Stimulated activated CD8-positive, alpha-beta memory T cell treated with anti-CD3 and anti-CD28 coated beads, Interleukin-4, amount 100 ng/mL, for 48 hours (primary cell): Measurements from ENCODE around the gene HPN.
"Not testable (repeated sequence)": the region's sequence is repeated elsewhere in the genome, so short reads cannot be mapped to it uniquely, and the experiment has no call there.

Source experiments
- DNase-seq: peaks from one replicate; pipeline ENCODE4 v3.0.0-alpha.2; 2020

HPN gene

GRCh38 chr19:35088131-35088913 lies 46.8 kb downstream of the HPN start:
- no peak for DNase-seq

DNA sequence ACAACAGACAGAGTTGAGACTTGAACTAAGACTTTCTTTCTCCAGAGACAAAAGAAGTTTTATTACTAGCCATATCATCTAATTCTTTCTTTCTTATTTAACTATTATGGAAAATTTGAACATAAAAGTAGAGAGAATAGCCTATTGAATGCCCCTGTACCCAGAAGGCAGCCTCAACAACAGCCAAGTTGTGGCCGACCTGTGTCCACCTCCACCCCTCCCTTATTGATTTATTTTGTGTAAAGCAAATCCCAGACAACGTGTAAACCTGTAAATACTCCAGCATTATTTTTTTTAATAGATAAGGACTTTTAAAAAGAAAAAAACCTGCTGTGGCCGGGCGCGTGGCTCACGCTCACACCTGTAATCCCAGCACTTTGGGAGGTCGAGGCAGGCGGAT lies 48.0 kb downstream of the HPN start:
- no peak for DNase-seq

DNA sequence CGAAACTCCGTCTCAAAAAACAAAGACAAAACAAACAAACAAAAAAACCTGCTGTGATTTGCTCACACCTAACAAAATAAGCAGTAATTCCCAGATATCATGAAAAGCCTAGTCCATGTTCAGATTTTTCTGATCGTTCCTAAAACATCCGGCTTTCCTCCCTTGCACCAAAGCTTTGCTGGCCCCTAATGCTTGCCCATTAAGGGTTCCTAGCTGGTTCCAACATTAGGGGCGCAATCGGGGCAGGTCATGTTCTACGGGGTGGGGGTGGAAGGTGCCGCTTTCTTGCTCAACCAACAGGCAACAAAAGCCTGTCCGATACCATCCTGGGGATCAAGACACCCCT lies 48.6 kb downstream of the HPN start:
- DNase-seq, result no peak

DNA sequence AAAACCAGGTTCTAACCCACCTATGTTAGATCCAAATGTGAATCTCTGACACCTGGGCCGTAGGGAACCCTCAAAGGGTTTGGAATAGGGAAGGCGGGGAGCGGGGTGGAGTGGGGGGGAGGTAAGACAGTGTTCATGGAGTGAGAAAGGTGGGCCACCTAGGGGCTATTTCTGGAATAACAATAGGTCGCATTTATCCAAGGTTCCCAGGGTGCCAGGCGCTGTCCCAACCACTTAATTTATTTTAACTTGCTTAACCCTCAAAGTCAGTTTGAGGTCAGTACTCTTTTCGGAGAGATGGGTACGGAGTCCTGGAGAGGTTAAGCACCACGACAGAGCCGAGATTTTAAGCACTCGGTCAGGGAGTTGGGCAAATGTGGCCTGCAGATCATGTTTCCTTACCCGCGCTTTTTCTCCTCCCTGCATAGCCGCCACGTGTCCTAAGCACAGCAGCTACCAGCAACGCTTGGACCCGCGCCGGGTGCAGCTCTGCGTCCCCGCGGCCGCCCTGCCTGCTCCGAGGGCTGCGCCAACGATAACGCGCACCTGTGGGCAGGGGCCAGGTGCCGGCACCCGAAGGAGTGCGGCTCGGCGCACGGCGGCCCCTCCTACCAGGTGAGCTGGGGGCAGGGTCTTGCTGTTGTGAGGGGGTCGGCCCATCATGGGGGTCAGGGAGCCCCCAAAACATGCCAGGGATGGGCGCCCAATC lies 49.1 kb downstream of the HPN start:
- peak; percentile 65 for DNase-seq

GRCh38 chr19:35093430-35093829 lies 51.9 kb downstream of the HPN start:
- no peak for DNase-seq

DNA sequence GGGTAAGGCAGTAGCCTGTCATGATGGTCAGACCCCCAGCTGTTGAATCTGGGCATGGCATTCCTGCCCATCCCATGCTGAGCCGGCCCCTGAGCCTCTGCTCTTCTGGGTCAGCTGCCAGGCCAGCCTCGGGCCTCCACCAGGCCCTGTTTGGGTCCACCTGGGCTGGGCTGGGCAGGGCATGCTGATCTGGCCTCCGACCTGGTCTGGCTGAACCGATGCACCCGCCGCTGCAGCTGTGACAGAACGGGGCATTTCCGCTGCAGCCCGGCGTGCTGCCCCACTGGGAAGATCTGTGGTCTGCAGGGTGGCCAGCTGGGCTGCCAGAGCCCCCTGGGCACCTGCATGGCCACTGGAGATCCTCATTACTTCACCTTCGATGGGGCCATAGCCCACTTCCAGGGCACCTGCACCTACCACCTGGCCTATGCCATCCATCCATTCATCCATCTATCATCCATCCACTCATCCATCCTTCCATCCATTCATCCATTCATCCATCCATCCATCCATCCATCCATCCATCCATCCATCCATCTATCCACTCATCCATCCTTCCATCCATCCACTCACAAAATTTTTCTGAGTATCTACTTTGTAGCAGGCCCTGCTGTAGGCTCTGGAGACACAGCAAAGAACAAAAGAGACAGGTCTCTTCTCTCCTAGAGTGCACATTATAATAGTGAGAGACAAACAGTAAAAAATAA lies 52.6 kb downstream of the HPN start:
- no peak for DNase-seq

DNA sequence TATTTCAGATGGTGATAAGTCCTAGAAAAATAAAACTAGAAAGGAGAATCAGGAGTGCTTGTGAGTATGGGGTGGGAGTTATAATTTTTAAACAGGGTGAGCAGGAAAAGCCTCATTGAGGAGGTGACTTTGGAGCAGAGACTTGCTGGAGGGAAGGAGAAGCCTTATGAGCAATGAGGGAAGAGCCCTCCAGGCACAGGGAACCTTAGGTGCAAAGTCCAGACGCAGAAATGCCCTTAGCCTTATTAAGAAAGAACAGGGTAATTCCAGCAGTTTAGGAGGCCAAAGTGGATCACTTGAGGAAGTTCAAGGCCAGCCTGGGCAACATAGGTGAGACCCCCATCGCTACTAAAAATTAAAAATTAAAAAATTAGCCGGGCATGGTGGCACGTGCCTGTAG lies 53.1 kb downstream of the HPN start:
- no peak for DNase-seq

- DNase-seq, result no peak
These were observed 54.3 kb downstream of the HPN start for GRCh38 chr19:35095667-35096368.

DNA sequence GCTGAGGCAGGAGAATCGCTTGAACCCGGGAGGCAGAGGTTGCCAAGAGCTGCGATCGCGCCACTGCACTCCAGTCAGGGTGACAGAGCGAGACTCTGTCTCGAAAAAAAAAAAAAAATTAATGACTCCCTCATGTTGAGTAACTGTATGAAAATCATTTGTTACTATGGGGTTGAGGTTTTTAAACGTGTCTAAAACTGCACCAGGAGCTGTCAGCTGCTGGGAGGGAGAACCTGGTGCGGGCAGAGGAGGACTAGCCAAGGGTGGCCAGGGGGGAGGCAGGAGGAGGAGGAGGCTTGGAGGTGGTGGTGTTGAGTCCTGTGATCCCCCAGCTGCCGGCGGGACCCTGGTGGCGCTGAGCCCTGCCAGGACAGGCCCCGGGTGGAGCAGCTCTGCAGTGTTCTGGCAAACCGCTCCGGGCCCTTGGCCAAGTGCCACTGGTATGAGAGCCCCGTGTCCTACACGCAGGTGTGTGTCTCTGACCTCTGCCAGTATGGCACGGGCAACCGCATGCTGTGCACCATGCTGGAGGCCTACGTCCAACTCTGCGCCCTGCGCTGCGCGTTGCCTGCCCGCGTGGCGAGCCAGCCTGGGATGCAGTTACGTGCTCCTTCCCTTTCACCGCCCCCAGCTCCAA lies 57.0 kb downstream of the HPN start:
- no peak for DNase-seq

GRCh38 chr19:35099155-35099896 lies 57.8 kb downstream of the HPN start:
- DNase-seq, result no peak

DNA sequence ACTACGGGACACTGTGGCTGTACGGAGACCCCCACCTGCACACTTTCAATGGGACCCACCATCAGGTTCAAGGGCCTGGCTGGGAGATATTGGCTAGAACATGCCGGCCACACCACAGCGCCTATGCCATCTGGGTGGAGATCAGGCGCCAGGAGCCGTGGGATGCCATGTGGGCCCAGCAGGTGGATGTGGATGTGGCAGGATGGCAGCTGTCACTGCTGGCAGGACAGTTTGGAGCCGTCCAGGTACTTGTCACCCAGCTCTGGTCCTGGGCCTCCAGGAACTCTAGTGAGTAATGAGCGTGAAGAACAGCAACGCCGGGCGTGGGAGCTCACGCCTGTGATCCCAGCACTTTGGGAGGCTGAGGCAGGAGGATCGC lies 58.4 kb downstream of the HPN start:
- DNase-seq, result no peak

- no peak for DNase-seq
These were observed 59.3 kb downstream of the HPN start for GRCh38 chr19:35100588-35101533.

DNA sequence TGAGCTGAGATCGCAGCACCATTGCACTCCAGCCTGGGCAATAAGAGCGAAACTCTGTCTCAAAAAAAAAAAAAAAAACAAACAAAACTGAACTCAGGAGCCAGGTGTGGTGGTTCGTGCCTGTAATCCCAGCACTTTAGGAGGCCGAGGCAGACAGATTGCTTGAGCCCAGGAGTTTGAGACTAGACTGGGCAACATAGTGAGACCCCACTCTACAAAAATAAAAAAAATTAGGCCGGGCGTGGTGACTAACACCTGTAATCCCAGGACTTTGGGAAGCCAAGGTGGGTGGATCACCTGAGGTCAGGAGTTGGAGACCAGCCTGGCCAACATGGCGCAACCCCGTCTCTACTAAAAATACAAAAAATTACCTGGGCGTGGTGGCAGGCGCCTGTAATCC lies 60.4 kb downstream of the HPN start:
- DNase-seq, result not testable (repeated sequence)

DNA sequence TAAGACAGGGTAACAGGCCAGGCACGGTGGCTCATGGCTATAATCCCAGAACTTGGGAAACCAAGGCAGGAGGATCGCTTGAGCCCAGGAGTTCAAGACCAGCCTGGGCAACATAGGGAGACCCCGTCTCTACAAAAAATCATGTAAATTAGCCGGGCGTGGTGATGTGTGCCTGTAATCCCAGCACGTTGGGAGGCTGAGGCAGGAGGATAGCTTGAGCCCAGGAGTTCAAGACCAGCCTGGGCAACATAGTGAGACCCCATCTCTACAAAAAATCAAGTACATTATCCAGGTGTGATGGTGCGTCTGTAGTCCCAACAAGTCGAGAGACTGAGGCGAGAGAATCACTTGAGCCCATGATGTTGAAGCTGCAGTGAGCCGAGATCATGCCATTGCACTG lies 62.1 kb downstream of the HPN start:
- DNase-seq, result not testable (repeated sequence)

GRCh38 chr19:35104361-35104760 lies 62.8 kb downstream of the HPN start:
- DNase-seq, result no peak

GRCh38 chr19:35105047-35105410 lies 63.5 kb downstream of the HPN start:
- DNase-seq, result no peak

DNA sequence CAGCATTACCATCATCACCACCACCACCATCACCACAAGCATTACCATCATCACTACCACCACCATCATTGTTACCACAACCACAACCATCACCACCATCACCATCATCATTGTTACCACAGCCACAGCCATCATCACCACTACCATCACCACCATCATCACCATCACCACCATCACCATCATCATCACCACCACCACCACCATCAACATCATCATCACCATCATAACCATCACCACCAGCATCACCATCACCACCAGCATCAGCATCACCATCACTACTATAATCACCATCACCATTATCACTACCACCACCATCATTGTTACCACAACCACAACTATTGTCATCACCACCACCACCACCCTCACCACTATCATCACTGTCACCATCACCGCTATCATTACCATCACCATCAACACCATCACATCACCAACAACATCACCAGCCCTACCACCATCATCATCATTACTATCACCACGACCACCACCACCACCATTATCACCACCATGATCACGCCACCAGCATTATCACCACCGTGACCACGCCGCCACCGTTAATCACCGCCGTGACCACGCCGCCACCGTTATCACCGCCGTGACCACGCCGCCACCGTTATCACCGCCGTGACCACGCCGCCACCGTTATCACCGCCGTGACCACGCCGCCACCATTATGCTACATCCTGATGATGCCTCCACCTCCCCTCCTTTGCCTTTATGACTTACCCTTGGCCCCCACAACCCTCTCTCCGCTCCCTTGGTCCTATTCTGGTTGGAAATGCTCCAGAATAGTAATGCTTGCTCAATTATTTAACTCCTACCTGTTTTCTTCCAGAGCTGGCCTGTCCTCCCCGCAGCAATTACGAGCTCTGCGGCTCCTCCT lies 64.1 kb downstream of the HPN start:
- no peak for DNase-seq

GRCh38 chr19:35106291-35106583 lies 64.7 kb downstream of the HPN start:
- no peak for DNase-seq

GRCh38 chr19:35106898-35107541 lies 65.5 kb downstream of the HPN start:
- DNase-seq, result no peak

- DNase-seq, result peak; percentile 38
These were observed 66.0 kb downstream of the HPN start for GRCh38 chr19:35107545-35107944.
